ENCODE results near the gene CDYL.

CDYL gene

GRCh38 chr6:4957521-4958231, 181.5 kb downstream of the CDYL start:
- no peak for TF ChIP-seq NFIC (IDR thresholded peaks at IDR 0.05)
- TF ChIP-seq RAD21 (IDR thresholded peaks at IDR 0.05; ENCODE audit: low read depth): 0 out of 2 replicates have a peak, but pooled peaks have one; percentile 15

- no peak for TF ChIP-seq RAD21 (IDR thresholded peaks at IDR 0.05; ENCODE audit: low read depth)
- no peak for TF ChIP-seq FOXM1 (IDR thresholded peaks at IDR 0.05; ENCODE audit: borderline replicate concordance, low read depth)
- TF ChIP-seq CEBPB (IDR thresholded peaks at IDR 0.05): no peak
- no peak for TF ChIP-seq USF1 (IDR thresholded peaks at IDR 0.05)
- TF ChIP-seq EGR1 (IDR thresholded peaks at IDR 0.05): no peak
Measured at GRCh38 chr6:4958624-4959023, 182.4 kb downstream of the CDYL start.

GRCh38 chr6:4961322-4962168, 185.3 kb downstream of the CDYL start:
- TF ChIP-seq EP300 (IDR thresholded peaks at IDR 0.05; ENCODE audit: borderline replicate concordance): no peak

GRCh38 chr6:4962905-4963304, 186.7 kb downstream of the CDYL start:
- TF ChIP-seq ZBTB7A (IDR thresholded peaks at IDR 0.05; ENCODE audit: low read depth) (no peak), FOXM1 (IDR thresholded peaks at IDR 0.05; ENCODE audit: borderline replicate concordance, low read depth) (no peak), USF1 (IDR thresholded peaks at IDR 0.05) (no peak), RAD21 (IDR thresholded peaks at IDR 0.05; ENCODE audit: low read depth) (no peak), TEAD4 (IDR thresholded peaks at IDR 0.05) (no peak), TCF12 (IDR thresholded peaks at IDR 0.05; ENCODE audit: low read depth) (no peak), TAF1 (IDR thresholded peaks at IDR 0.05; ENCODE audit: low read depth) (no peak), REST (IDR thresholded peaks at IDR 0.05; ENCODE audit: low read depth) (no peak), CEBPB (IDR thresholded peaks at IDR 0.05) (no peak), MAX (IDR thresholded peaks at IDR 0.05) (no peak), EGR1 (IDR thresholded peaks at IDR 0.05) (no peak), YY1 (IDR thresholded peaks at IDR 0.05; ENCODE audit: low read depth) (no peak), CREB1 (IDR thresholded peaks at IDR 0.05; ENCODE audit: low read depth) (no peak), NFIC (IDR thresholded peaks at IDR 0.05) (no peak), EP300 (IDR thresholded peaks at IDR 0.05; ENCODE audit: borderline replicate concordance) (no peak)

- TF ChIP-seq CREB1 (IDR thresholded peaks at IDR 0.05; ENCODE audit: low read depth): no peak
- TF ChIP-seq TCF12 (IDR thresholded peaks at IDR 0.05; ENCODE audit: low read depth): no peak
- TF ChIP-seq NFIC (IDR thresholded peaks at IDR 0.05): no peak
- TF ChIP-seq TEAD4 (IDR thresholded peaks at IDR 0.05): no peak
- TF ChIP-seq USF1 (IDR thresholded peaks at IDR 0.05): no peak
- no peak for TF ChIP-seq CEBPB (IDR thresholded peaks at IDR 0.05)
- no peak for TF ChIP-seq TAF1 (IDR thresholded peaks at IDR 0.05; ENCODE audit: low read depth)
- no peak for TF ChIP-seq EGR1 (IDR thresholded peaks at IDR 0.05)
- TF ChIP-seq RAD21 (IDR thresholded peaks at IDR 0.05; ENCODE audit: low read depth): no peak
Measured at GRCh38 chr6:4964675-4965561, 188.7 kb downstream of the CDYL start.

- TF ChIP-seq REST (IDR thresholded peaks at IDR 0.05; ENCODE audit: low read depth) (no peak), EGR1 (IDR thresholded peaks at IDR 0.05) (no peak), YY1 (IDR thresholded peaks at IDR 0.05; ENCODE audit: low read depth) (no peak), CEBPB (IDR thresholded peaks at IDR 0.05) (no peak), ZBTB7A (IDR thresholded peaks at IDR 0.05; ENCODE audit: low read depth) (no peak), CREB1 (IDR thresholded peaks at IDR 0.05; ENCODE audit: low read depth) (no peak), TAF1 (IDR thresholded peaks at IDR 0.05; ENCODE audit: low read depth) (no peak)
Measured at GRCh38 chr6:4965562-4966389, 189.6 kb downstream of the CDYL start.

Measured in Ishikawa (cell line).